GM04504 (cell line): ENCODE measurements around the gene CDK8.

Experiments
- DNase-seq: peaks from one replicate; pipeline ENCODE4 v3.0.0-alpha.2; 2012; ENCODE audit warnings: low read depth

The CDK8 gene

GRCh38 chr13:26446751-26447150 lies 192.8 kb downstream of the CDK8 start:
- DNase-seq: no peak

- no peak for DNase-seq
These were observed 194.1 kb downstream of the CDK8 start for GRCh38 chr13:26448032-26448431.

DNA sequence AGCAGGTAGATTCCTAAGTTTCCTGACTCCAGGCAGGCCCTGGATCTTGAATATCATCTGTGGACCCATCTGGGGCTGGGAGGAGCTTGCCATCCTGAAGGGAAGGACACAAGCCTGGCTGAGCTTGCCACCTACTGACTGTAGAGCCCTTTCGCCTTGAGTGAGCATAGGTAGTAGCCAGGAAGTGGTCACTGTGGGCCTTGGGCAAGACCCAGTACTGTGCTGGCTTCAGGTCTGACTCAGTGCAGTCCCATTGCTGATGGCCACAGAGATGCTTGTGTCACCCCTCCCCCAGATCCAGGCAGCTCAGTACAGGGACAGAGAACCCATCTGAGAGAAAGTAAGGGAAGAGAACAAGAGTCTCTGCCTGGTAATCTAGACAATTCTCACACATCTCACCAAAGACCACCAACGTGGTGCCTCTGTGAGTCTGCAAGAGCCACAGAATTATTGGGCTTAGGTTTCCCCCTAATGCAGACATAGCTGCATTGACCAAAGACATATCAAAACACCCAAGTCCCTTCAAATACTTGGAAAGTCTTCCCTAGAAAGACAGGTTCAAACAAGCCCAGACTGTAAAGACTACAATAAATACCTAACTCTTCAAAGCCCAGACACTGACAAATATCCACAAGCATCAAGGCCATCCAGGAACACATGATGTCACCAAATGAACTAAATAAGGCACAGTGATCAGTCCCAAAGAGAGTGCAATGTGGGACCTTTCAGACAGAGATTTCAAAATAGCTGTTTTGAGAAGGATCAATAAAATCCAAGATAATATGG lies 195.3 kb downstream of the CDK8 start:
- DNase-seq: no peak
